Renal pelvis (tissue), 4 donors: ENCODE data around the gene MGAT4A. TPM values are rescaled to one million over a fixed set of nuclear protein-coding genes. Genes with fewer than 3 reads are reported as not detected.
"Not testable (repeated sequence)": the region's sequence is repeated elsewhere in the genome, so short reads cannot be mapped to it uniquely, and the experiment has no call there.

Experiments
- DNase-seq: peaks from one replicate; pipeline ENCODE4 v3.0.0-alpha.2; 2013
- polyA plus RNA-seq, 3 donors: library from polyadenylated mRNA; unstranded; fragments of 120-200 nt; gene quantifications; one replicate each; pipeline ENCODE4 v1.2.1, GENCODE V29; 2013; ENCODE audit not compliant: insufficient read length in 3 of 3

MGAT4A gene
- polyA plus RNA-seq, 3 donors = 24.8 to 32.0 (median 28.8) TPM

DNA sequence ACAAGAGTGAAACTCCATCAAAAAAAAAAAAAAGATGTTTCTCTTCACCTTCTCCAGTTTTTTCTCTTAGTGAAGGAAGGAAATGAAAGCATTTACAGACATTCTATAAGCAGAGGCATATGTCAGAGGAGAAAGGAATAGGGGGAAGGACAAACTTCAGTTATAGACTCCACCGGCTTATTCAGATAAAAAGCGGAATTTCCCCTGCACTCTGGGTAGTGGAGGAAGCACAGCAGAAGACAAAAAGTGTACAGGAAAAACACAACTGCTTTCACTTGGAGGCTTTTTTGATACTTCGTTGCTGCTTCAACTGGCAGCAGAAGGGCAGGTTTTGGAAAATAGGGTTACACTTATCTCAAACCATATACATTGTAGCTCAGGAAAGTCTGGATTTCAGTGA is 3.2 kb upstream of the MGAT4A start:
- no peak for DNase-seq

DNA sequence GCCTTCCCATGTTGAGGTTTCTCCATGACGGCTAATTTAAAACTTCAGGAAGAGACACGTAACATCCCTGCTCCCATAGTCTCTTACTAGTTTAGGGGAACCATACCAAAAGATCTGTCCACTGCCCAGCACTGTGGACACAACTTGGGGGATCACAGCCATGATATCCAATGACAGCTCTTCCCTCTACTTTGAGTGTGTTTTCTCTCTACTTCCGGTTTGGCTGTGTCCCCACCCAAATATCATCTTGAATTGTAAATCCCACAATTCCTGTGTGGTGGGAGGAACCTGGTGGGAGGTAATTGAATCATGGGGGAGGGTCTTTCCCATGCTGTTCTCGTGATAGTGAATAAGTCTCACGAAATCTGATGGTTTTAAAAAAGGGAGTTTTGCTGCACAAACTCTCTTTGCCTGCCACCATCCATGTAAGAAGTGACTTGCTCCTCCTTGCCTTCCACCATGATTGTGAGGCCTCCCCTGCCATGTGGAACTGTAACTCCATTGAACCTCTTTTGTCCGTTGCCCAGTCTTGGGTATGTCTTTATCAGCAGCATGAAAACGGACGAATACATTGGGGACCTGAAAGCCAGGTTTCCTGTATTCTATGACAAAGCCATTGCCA is 1.6 kb upstream of the MGAT4A start:
- no peak for DNase-seq

DNA sequence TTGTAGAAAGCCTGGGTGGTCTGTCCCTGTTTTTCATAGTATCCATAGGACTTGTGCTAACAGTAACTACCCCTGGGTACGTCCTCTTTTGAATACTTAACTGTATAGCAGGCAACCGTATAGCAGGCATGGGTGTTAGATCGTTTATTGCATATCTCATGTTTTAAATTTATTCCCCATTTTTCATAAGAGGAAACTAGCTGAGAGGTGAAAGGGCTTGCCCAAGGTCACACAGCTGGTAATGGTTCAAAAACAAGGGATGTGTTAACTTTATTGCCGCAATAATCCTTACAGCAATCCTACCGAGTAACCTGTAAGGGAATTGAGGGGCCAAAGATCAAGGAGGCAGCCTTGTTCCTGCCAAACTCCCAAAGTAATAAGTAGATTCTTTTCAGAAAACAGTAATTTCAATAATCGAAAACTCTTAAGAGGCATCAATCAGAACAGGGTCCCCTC is 990 bp upstream of the MGAT4A start:
- DNase-seq = no peak

DNA sequence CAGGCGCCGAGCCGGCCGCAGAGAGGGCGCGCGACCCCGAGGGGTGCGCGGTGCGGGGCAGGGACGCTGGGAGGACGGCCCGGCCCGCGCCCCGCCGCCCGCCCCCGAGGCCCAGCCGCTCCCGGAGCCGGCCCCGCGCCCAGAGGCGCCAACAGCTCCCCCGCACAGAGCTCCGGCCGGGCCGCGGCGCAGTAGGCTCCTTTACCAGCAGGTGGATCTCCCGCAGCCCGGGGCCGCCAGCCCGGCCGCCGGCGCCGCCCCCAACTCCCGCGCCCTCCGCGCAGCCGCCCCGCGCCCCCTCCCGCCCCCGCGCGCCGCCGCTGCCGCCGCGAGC is 258 bp downstream of the MGAT4A start:
- DNase-seq = peak; percentile 37

DNA sequence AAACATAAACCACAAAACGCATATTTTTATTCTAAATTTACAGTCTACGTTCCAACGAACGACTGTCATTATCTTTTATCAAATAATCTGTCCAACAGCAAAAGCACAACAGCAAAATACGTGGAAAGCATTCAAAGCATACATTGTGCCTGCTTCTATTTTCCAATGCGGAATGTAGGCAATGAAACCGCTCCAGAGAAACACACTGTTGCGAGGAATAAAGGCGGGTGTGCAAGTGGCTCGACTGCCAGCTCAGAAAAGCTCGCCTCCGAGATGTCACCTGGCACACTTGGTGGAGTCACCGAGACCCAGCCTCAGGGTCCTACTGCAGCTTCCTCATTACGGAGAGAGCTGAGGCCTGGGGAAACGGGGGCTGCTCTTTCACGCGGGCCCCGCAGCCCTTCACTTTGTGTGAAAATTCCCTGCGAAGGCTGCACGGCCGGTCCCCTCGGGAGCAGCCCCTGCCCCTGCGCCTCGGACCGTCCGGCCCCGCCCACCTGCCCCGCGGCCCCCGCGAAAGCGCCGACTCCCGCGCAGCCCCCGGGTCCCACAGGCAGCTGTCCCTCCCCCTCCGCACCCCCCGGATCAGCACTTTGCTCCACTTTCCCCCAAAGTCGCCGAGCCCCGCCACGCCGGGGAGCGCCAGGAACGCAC is 752 bp downstream of the MGAT4A start:
- peak; percentile 56 for DNase-seq

DNA sequence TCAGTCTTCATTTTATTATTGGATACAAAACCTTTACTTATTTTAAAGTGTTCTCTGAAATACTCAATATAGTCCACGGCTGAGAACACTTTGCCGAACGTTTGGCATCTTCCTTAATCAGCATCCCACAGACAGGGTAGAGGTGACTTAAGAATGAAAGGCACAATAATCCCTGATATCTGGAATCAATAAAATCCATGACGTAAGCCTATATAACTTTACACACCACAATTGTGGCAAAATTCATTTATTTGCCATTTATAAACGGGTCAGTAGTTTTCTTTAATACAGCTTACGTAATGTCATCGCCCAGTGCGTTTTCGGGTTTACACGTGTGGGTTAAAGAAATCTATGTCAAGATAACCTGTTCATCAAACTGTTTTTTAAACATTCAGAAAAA is 1.3 kb downstream of the MGAT4A start:
- DNase-seq = no peak

DNA sequence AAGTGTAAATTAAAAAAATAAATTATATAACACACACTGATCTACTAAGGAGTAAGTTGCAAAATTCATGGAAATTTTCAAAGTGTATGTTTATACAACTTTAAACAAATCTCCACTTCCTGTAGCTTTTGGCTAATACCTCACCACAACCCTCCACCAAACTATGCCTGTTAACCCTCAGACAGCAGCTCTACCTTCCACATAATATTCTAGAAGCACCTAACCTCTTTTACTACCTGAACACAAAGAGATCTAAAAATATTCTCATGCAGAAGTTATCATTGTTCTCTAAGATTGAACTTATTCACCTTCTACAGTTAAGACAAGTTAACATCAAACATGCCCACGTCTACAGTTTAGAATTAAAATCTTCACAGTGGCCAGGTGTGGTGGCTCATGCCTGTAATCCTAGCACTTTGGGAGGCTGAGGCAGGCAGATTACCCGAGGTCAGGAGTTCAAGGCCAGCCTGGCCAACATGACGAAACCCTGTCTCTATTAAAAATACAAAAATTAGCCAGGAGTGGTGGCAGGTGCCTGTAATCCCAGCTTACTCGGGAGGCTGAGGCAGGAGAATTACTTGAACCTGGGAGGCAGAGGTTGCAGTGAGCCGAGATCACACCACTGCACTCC is 2.7 kb downstream of the MGAT4A start:
- DNase-seq = not testable (repeated sequence)

DNA sequence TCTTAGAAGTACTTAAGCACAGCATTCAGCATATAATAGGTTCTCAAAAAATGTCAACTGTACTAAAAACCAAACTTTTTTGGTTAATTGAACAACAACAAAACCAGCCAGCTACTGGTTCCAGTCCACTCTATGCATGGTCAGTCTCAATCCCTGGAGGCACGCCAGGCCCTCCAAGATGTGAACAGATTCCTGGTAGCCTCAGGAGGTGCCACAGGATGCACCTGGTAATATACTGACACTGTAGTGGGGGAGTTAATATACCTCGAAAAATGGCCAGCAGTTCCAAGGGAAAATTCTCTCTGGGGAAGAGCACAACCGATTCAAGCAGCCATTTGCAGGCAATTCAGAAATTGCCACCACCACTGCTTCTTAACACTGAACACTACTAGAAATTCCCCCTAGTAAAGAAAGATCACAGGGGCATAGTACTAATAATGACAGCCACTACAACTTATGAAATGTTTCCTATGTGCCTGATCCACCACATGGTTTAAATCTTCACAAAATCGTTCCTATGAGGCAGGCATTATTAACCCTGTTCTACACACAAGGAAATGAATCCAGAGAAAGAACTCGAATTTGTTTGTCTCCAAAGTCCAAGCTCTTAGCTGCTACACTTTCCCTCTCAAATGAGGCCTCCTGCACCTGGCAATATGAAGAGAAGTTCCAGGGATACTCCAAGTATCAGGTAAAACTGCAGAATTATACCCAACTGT is 3.4 kb downstream of the MGAT4A start:
- DNase-seq = peak; percentile 2

DNA sequence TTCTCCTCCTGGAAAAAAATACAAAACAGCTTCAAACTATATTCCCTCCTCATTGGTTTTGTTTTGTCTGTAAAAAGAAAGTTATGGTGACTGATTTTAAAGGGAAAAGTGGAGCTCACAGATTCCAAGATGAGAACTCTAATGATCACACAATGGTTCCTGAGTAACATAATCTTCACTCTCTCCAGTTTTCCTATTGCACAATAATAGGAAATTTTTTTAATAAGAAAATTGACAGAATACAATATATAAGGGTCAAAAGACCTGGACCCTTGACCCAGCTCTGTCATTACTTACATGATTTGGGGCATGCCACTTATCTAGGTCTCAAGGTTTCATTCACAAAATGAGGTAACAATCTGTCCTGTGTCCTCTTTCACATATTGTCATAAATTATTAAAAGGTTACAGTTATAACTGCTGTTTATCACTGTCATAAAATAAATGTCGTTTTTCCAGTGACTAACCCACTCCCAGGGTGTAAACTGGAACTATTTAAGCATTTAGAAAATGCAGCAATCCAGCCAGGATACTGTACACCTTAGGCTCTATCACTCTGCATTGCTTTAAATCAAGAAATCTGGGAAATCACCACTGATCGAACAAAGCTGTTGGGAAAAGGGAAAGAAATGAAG is 4.1 kb downstream of the MGAT4A start:
- DNase-seq = no peak

DNA sequence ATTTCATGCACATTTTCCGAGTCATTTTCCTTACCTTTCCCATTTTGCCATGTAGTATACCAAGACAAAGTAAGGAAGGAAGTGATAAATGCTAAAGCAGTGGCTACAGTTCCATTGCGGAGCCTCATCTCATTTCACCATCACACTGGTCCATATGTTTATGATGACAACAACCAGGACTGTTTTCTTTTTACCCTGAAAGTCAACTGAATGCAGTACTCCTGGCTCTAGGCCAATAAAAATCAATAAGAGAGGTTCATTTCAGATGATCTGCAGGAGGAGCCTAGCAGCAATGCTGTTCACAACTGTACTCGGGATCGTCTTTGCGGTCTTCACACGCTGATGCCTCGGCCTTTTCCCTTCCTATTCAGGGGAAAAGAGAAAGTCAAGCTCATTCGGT is 4.7 kb downstream of the MGAT4A start:
- DNase-seq = no peak

DNA sequence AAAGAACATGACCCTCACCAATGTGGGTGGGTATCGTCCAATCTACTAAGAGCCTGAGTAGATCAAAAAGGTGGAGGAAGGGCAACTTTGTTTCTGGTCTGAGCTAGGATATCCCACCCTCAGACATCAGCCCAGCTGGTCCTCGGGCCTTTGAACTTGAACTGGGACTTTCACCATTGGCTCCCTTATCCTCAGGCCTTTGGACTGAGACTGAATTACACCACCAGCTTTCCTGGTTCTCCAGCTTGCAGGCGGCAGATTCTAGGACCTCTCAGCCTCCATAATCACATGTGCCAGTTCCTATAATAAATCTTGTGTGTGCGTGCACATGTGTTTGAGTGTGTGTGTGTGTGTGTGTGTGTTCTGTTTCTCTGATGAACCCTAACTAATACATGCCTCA is 10.6 kb downstream of the MGAT4A start:
- no peak for DNase-seq

DNA sequence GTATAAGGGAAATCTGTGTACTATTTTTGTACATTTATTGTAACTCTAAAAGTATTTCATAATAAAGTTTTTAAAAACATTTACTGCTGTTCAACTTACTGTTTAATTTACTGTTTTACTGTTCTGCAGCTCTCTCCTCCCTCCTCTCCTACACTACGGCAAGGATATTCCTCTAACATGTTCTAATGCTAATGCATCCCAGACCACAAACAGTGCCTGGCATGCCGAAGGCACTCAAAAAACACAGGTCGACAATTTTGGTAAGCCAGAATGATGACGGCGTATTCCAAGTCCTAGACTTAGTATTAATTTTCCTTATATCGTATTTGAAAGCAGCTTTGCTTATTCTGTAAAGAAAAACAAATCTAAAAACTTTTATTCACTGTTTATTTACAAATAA is 13.3 kb downstream of the MGAT4A start:
- DNase-seq = no peak

DNA sequence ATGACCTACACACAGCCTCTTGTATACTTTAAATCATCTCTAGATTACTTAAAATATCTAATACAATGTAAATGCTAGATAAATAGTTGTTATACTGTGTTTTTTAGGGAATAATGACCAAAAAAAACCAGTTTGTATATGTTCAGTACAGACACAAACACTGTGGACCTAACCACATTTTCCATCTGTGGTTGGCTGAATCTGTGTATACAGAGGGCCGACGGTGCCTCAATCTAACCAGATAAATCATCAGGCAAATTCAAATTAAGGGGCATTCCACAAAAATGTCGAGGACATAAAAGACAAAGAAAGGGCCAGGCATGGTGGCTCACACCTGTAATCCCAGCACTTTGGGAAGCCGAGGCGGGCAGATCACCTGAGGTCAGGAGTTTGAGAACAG is 14.1 kb downstream of the MGAT4A start:
- no peak for DNase-seq

DNA sequence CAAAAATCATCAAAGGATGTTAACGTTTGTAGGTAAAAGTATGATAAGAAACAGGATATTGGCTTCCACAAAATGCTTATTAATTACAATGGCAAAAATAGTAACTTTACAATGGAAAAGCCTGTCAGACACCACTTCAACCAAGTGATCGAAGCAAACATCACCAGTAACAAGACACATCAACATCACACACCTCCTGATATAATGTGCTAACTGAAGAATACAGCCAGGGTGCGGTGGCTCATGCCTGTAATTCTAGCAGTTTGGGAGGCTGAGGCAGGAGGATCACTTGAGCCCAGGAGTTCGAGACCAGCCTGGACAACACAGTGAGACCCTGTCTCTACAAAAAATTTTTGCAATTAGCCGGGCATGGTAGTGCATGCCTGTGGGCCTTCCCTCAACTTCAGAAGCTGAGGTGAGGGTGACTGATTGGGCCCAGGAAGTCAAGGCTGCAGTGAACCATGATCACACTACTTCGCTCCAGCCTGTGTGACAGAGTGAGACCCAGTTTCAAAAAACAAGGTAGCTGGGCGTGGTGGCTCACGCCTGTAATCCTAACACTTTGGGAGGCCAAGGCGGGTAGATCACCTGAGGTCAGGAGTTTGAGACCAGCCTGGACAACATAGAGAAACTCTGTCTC is 15.0 kb downstream of the MGAT4A start:
- no peak for DNase-seq

DNA sequence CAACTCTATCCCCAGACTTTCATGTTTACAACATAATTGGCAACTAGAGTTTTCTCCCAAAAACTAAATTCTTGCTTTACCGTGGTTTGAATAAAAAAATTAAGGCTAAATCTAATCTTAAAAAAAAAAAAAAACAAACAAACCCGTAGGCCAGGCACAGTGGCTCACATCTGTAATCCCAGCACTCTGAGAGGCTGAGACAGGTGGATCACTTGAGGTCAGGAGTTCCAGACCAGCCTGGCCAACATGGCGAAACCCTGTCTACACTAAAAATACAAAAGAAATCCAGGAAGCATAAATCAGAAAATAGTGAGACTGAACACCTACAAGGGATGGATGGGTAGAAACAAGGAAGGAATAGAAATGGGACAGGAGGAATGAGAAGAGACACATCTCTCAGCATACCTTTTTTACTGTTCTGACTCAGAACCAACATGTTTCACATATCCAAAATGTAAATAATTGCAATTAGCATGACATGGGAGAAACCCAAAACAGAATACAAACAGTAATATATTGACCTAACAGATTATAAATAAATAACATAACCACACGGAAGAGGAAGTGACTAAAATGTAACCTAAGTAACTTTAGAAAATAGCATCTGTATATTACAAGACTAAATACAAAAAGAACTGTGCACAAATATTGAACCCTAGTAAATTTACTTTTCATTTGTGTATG is 17.5 kb downstream of the MGAT4A start:
- DNase-seq = no peak

DNA sequence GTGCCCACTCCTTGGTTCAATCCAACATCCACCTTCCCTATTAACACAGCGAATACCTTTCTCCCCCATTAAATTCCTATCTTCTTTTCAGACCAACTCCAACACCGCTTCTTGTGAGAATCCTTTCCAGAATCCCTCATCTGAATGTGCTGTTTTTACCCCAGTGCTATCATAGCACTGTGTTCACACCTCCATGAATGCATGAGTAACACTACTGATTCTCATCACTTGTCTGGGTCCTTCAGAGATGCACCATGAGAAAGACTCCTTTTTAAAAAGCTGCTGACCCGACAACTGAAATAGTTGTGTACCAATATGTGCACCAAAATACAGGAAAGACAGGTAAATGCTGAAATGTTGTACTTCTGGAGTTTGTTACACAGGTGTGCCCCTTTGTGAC is 18.8 kb downstream of the MGAT4A start:
- DNase-seq = no peak

DNA sequence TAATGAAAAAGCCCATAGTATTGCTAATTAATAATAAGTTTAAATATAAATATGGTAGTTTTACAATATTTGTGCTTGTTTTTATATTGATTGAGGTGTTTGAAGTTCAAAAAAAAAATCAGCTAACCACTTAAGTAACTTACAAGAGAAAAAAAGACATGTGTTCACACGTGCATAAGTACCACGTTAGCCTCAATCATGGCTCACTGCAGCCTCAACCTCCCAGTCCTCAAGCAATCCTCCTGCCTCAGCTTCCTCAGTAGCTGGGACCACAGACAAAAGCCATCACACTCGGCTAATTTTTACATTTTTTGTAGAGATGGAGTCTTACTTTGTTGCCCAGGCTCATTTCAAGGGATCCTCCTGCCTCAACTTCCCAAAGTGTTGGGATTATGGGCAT is 19.4 kb downstream of the MGAT4A start:
- no peak for DNase-seq

DNA sequence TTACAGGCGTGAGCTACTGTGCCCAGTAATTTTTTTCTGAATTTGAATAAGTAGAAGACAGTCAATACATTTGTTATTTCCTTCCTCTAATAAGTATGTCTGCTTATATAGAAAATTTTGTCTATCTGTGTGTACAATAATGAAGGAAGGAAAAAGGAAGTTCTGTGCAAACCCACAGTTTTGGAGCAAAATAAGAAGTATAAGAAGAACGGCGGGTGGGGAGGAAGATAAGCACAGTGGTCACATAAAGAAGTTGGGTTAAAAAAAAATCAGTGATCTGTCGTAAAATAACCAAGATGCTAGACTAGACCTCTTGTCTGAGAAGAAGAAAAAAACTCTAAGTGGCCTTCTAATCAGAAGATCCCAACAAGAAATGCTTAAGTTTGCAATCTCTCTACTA is 20.2 kb downstream of the MGAT4A start:
- DNase-seq = no peak

DNA sequence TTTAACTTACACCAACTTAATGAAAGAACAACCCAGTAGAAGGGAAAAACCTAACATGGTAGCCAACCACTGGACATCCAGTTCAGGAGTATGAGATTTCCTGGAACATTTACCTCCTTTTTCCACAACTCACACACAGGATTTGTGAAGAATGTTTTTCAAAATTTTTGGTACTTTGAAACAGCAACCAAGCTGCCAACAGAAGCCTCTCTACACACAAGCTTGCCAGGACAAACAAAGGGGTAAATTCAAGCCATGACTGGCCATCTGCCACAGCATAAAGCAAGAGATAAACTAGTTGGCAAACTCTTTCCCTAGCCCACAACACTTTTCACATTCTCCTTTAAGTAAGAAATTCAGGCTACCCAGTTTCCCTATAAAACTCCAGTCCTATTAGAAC is 21.4 kb downstream of the MGAT4A start:
- no peak for DNase-seq

DNA sequence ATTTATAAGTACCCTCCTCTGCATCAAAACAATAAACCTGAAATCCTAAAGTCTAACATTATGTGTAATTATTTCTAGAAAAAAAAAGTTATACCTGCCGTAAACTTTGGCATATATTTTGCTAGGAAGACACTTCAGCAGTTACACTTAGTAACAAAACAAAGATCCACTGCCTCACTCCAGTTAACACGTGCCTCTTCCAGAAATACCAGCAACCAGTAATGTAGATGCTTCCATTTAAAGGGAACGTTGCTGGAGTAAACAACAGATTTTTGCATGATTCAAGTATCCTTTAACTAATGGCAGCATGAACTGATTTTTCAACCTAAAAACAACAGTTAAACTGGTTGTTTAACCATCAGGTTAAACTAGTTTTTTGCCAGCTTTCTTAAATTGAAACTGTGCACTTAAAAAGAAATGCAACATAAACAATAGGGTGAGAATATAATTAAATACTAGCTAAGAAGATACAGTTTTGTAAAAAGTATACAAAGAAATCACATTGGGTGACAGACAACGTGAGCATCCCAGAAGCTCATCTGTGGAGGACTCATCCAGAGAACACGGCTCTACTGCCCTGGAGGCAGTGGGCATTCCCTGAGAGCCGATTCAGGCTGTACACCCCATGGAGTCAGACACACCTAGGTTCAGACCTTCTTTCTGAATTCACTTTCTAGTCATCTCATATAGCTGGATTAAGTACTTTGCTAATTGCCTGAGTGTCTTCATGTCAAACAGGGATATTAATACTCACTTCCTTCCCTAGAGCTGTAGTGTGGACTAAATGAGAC is 22.3 kb downstream of the MGAT4A start:
- DNase-seq = no peak

DNA sequence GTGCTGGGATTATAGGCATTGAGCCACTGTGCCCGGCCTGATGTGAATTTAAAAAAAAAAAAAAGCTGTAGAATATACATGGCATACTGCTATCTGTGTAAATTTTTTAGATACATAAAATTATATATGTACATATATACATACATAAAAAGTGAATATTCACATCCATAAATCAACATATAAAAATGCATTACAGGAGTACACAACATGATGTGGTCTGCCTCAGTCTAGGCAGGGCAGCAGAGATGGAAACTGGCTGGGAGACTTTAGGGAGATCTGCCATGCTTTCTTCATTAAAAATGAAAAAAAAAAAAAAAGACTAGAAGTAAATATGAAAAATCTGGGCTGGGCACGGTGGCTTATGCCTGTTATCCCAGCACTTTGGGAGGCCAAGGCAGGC is 24.3 kb downstream of the MGAT4A start:
- DNase-seq = no peak
